Fibroblast of lung (primary cell): ENCODE data around the gene HSD17B3. TPM values are rescaled to one million over a fixed set of nuclear protein-coding genes. Genes with fewer than 3 reads are reported as not detected.

ENCODE experiments used
- DNase-seq, 2 donors: peaks; one replicate each; pipeline versions ENCODE4 v3.0.0 to v3.0.0-alpha.2; 2010; ENCODE audit warnings: low read depth in 2 of 2
- H2AFZ ChIP-seq: 2 replicates; pipeline ENCODE4 v1.5.1; 2012; ENCODE audit warnings: low read length, control low read depth, inconsistent platforms
- H3K27ac ChIP-seq: 2 replicates; pipeline ENCODE4 v1.5.1; 2011; ENCODE audit warnings: low read length, control low read depth; ENCODE audit not compliant: insufficient read depth
- H3K27me3 ChIP-seq: 2 replicates; pipeline ENCODE4 v1.5.1; 2011; ENCODE audit warnings: mild to moderate bottlenecking, low read length; ENCODE audit not compliant: control insufficient read depth, insufficient read depth
- H3K36me3 ChIP-seq: 2 replicates; pipeline ENCODE4 v1.5.1; 2011; ENCODE audit warnings: low read length; ENCODE audit not compliant: control insufficient read depth, insufficient read depth
- H3K4me1 ChIP-seq: 2 replicates; pipeline ENCODE4 v1.5.1; 2011; ENCODE audit warnings: low read length; ENCODE audit not compliant: control insufficient read depth, insufficient read depth; ENCODE audit errors: extremely low read depth
- H3K4me2 ChIP-seq: 2 replicates; pipeline ENCODE4 v1.5.1; 2011; ENCODE audit warnings: low read length, control low read depth; ENCODE audit not compliant: insufficient read depth; ENCODE audit errors: extremely low read depth
- H3K4me3 ChIP-seq, 4 experiments: fragments of 200-600 bp in 1 of 4; sonication (generic) in 1 of 4; replicated peaks in 1 of 4; 2 replicates each; pipeline ENCODE4 v1.5.1; 2011 to 2016; ENCODE audit warnings: low read length in 4 of 4, low read depth in 3 of 4, mild to moderate bottlenecking in 3 of 4, control low read depth in 2 of 4, inconsistent platforms in 1 of 4, mixed read lengths in 1 of 4; ENCODE audit not compliant: insufficient read depth in 1 of 4; ENCODE audit errors: control extremely low read depth in 1 of 4
- H3K79me2 ChIP-seq: 2 replicates; pipeline ENCODE4 v1.5.1; 2012; ENCODE audit warnings: mild to moderate bottlenecking, low read length, inconsistent platforms; ENCODE audit not compliant: control insufficient read depth, insufficient read depth
- H3K9ac ChIP-seq: 2 replicates; pipeline ENCODE4 v1.5.1; 2011; ENCODE audit warnings: mild to moderate bottlenecking, low read length, control low read depth; ENCODE audit not compliant: insufficient read depth
- H3K9me3 ChIP-seq: 2 replicates; pipeline ENCODE4 v1.5.1; 2012; ENCODE audit warnings: low read depth, low read length; ENCODE audit not compliant: control insufficient read depth, insufficient read depth
- H4K20me1 ChIP-seq: 2 replicates; pipeline ENCODE4 v1.5.1; 2011; ENCODE audit warnings: low read length; ENCODE audit not compliant: control insufficient read depth, insufficient read depth; ENCODE audit errors: extremely low read depth
- CTCF ChIP-seq, 2 donors: IDR thresholded peaks in 1 of 2; conservative IDR thresholded peaks in 1 of 2; 1 replicate in 1 of 2; 2 replicates in 1 of 2; pipeline ENCODE4 v1.5.1; 2011 to 2012; ENCODE audit warnings: low read length in 2 of 2, control low read depth in 1 of 2, inconsistent platforms in 1 of 2, low read depth in 1 of 2, mild to moderate bottlenecking in 1 of 2
- EZH2 ChIP-seq: IDR thresholded peaks from 2 replicates; pipeline ENCODE4 v1.5.1; 2012; ENCODE audit warnings: low read length, control low read depth, mild to moderate bottlenecking; ENCODE audit errors: missing control alignments
- polyA plus RNA-seq, 2 donors: library from polyadenylated mRNA; depleted of rRNA in 1 of 2; stranded (reverse) in 1 of 2; unstranded in 1 of 2; fragments of >200 nt; gene quantifications; 2 replicates each; pipeline ENCODE4 v1.2.1, GENCODE V29; 2011 to 2012; ENCODE audit warnings: missing spikeins in 1 of 2
- total RNA-seq: library from RNA; depleted of rRNA; stranded (reverse); fragments of >200 nt; gene quantifications from 2 replicates; pipeline ENCODE4 v1.2.1, GENCODE V29; 2014

Gene HSD17B3
- total and polyA plus RNA-seq, 2 donors (not counting 1 experiment from before 2014, with no cell fraction given) = 0.17 TPM; not detected in 1

- no peaks in the 10 kb centered on the region for H3K9me3 ChIP-seq
- no peak overlapping the region for H3K4me3 ChIP-seq
- DNase-seq = no peak
- peaks cover 13% of the 10 kb centered on the region for H3K4me1 ChIP-seq
- H2AFZ ChIP-seq = no peak overlapping the region
- H3K9ac ChIP-seq = no peak overlapping the region
- H3K27me3 ChIP-seq = no peaks in the 10 kb centered on the region
- no peak overlapping the region for H3K4me2 ChIP-seq
- H3K36me3 ChIP-seq = peaks cover 2% of the 10 kb centered on the region
- TF ChIP-seq EZH2 (no peak), CTCF (conservative IDR thresholded peaks at IDR 0.05 in 1 of 2, IDR thresholded peaks at IDR 0.05 in 1 of 2; ENCODE audit: low read depth in 1 of 2, low read length in 2 of 2) (no peak)
- H4K20me1 ChIP-seq = no peaks in the 10 kb centered on the region
- no peak overlapping the region for H3K27ac ChIP-seq
- H3K79me2 ChIP-seq = no peaks in the 10 kb centered on the region
Measured at GRCh38 chr9:96345551-96345950, 43.6 kb upstream of the HSD17B3 start.

- peaks cover 2% of the 10 kb centered on the region for H3K36me3 ChIP-seq
- H3K79me2 ChIP-seq = no peaks in the 10 kb centered on the region
- H3K4me3 ChIP-seq = no peak overlapping the region
- H3K4me1 ChIP-seq = peaks cover 13% of the 10 kb centered on the region
- no peaks in the 10 kb centered on the region for H4K20me1 ChIP-seq
- no peak overlapping the region for H3K9ac ChIP-seq
- H3K27me3 ChIP-seq = no peaks in the 10 kb centered on the region
- no peaks in the 10 kb centered on the region for H3K9me3 ChIP-seq
- H2AFZ ChIP-seq = no peak overlapping the region
- DNase-seq = peak; percentile 97 to 98
- no peak overlapping the region for H3K4me2 ChIP-seq
- TF ChIP-seq EZH2 (no peak), CTCF (conservative IDR thresholded peaks at IDR 0.05 in 1 of 2, IDR thresholded peaks at IDR 0.05 in 1 of 2; ENCODE audit: low read depth in 1 of 2, low read length in 2 of 2) (no peak)
- H3K27ac ChIP-seq = peak overlapping the region; percentile 37
Measured at GRCh38 chr9:96344458-96345180, 42.6 kb upstream of the HSD17B3 start.

GRCh38 chr9:96343515-96344360 lies 41.8 kb upstream of the HSD17B3 start:
- Histone ChIP-seq H3K27me3 (no peaks in the 10 kb centered on the region), H3K4me2 (peak overlapping the region; percentile 58), H3K36me3 (peaks cover 2% of the 10 kb centered on the region), H3K27ac (peak overlapping the region; percentile 37), H4K20me1 (no peaks in the 10 kb centered on the region), H2AFZ (no peak overlapping the region), H3K79me2 (no peaks in the 10 kb centered on the region), H3K9me3 (no peaks in the 10 kb centered on the region), H3K9ac (no peak overlapping the region), H3K4me3 (peak overlapping the region in 1 of 4 experiments; percentile 18), H3K4me1 (peaks cover 16% of the 10 kb centered on the region)
- TF ChIP-seq CTCF (conservative IDR thresholded peaks at IDR 0.05 in 1 of 2, IDR thresholded peaks at IDR 0.05 in 1 of 2; ENCODE audit: low read depth in 1 of 2, low read length in 2 of 2) (no peak), EZH2 (no peak)
- no peak for DNase-seq
